Hematopoietic multipotent progenitor cell treated with erythropoietin and hydrocortisone succinate and interleukin-3 and kit ligand, for 8 days (in vitro differentiated cells): ENCODE measurements around the gene P2RY8.
"Not testable (repeated sequence)": the region's sequence is repeated elsewhere in the genome, so short reads cannot be mapped to it uniquely, and the experiment has no call there.

Source experiments
- DNase-seq: peaks from one replicate; pipeline ENCODE4 v3.0.0-alpha.2; 2015

Gene P2RY8

GRCh38 chrX:1537031-1537715, at the start of gene P2RY8:
P2RY8 (minus strand) TSS chrX:1537185; CDS start chrX:1466558, 70,627 bp downstream.
- peak; percentile 94 for DNase-seq

- DNase-seq, result no peak
Observed at GRCh38 chrX:1584237-1585011, 47.4 kb upstream of the P2RY8 start.

- peak; percentile 38 for DNase-seq
Observed at GRCh38 chrX:1582686-1583437, 45.9 kb upstream of the P2RY8 start.

- peak; percentile 90 for DNase-seq
Observed at GRCh38 chrX:1581132-1581531, 44.1 kb upstream of the P2RY8 start.

DNA sequence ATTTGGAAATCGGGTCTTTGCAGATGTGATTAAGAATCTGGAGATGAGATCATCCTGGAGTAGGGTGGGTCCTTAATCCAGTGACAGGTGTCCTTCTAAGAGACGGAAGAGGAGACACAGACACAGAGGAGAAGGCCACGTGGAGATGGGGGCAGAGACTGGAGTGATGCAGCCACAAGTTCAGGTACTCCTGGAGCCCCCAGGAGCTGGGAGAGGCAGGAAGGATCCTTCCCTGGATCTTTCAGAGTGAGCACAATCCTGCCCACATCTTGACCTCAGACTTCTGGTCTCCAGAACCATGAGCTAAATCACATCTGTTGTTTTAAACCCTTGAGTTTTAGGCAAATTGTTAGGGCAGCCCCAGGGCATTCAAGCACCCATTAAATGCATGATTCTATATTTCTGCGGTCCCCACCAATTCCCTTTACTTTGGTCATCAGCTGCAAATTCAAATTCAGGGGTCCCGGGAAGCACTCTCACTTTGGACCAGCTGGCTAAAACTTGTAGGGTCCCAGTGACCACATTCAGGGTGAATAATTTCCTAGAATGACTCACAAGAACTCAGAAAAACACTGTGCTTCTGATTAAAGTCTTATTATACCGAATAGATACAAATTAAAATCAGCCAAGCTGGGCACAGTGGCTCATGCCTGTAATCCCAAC, 41.7 kb upstream of the P2RY8 start:
- DNase-seq, result no peak

GRCh38 chrX:1577845-1578244, 40.9 kb upstream of the P2RY8 start:
- DNase-seq, result no peak

DNA sequence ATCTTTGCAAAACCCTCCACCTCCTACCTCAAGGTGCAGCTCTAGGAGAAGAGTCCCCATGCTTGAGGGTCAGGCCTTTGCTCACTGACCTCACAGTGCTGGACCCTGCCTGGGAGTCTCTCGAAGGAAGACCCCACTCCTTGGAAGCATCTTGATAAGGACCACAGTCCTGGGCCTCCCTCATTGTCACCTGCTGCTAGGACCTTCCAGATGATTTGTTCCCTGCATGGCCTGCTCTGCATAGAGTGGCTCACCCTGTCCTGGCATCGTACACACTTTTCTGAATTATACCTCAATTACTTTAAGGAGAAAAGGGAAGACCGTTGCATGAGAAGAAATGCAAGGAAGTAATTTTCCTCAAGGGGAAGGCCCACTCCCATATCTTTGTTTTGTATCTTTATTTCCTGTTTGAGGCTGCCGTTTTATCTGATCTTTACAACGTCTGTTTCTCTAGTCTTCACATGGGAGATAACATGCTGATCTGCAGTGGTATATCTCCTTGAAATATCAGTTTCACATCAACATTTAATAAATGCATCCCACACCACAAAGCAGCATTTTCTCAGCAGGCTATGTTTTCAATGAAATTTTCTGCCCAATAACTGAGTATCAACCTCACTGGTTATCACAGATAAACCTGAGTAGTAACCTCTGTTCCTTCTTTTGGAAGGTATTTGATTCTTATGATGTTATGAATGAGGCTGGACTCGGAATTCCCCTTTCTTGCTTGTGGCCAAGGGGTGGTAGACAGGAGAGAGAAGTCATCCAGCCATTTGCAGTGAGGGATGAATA, 39.4 kb upstream of the P2RY8 start:
- no peak for DNase-seq

DNA sequence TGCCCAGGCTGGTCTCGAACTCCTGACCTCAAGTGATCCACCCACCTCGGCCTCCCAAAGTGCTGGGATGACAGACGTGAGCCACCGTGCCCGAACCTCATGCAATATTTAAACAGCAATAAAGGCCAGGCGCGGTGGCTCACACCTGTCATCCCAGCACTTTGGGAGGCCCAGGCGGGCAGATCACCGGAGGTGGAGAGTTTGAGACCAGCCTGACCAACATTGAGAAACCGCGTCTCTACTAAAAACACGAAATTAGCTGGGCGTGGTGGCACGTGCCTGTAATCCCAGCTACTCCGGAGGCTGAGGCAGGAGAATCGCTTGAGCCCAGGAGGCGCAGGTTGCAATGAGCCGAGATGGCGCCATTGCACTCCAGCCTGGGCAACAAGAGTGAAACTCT, 37.2 kb upstream of the P2RY8 start:
- DNase-seq, result not testable (repeated sequence)

GRCh38 chrX:1564750-1565683, 28.0 kb upstream of the P2RY8 start:
- no peak for DNase-seq

DNA sequence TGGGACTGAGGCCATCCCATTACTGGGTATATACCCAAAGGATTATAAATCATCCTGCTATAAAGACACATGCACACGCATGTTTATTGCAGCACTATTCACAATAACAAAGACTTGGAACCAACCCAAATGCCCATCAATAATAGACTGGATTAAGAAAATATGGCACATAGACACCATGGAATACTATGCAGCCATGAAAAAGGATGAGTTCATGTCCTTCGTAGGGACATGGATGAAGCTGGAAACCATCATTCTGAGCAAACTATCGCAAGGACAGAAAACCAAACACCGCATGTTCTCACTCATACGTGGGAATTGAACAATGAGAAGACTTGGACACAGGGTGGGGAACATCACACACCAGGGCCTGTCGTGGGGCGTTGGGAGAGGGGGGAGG, 27.1 kb upstream of the P2RY8 start:
- not testable (repeated sequence) for DNase-seq

GRCh38 chrX:1561164-1561563, 24.2 kb upstream of the P2RY8 start:
- DNase-seq, result no peak

GRCh38 chrX:1558761-1559468, 21.9 kb upstream of the P2RY8 start:
- peak; percentile 24 for DNase-seq

- DNase-seq, result not testable (repeated sequence)
Observed at GRCh38 chrX:1557442-1557841, 20.5 kb upstream of the P2RY8 start.

GRCh38 chrX:1555370-1555769, 18.4 kb upstream of the P2RY8 start:
- DNase-seq, result no peak

GRCh38 chrX:1554469-1555210, 17.7 kb upstream of the P2RY8 start:
- no peak for DNase-seq

- DNase-seq, result no peak
Observed at GRCh38 chrX:1551959-1552546, 15.1 kb upstream of the P2RY8 start.

GRCh38 chrX:1546691-1547251, 9.8 kb upstream of the P2RY8 start:
- DNase-seq, result no peak

DNA sequence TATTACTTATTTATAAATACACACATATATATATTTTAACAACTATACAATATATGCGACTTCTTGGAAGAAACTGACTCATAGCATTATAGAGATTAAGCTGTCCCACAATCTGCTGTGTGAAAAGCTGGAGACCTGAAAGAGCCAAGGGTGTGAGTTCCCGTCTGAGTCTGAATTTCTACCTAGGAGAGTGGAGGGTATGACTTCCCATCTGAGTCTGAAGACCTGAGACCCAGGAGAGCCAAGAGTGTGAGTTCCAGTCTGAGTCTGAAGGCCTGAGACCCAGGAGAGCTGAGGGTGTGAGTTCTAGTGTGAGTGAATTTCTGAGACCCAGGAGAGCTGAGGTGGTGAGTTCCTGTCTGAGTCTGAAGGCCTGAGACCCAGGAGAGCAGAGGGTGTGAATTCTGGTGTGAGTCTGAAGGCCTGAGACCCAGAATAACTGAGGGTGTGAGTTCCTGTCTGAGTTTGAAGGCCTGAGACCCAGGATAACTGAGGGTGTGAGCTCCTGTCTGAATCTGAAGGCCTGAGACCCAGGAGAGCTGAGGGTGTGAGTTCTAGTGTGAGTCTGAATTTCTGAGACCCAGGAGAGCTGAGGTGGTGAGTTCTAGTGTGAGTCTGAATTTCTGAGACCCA, 8.9 kb upstream of the P2RY8 start:
- DNase-seq, result no peak
